K562 (cell line): ENCODE measurements around the gene SLC25A45. TPM values are rescaled to one million over a fixed set of nuclear protein-coding genes. Genes with fewer than 3 reads are reported as not detected.

Experiments used
- BMI1 ChIP-seq: fragments of 150-350 bp; IDR thresholded peaks from 2 replicates; pipeline ENCODE4 v1.6.1; 2014; ENCODE audit warnings: low read length
- CBX5 ChIP-seq: IDR thresholded peaks from 2 replicates; pipeline ENCODE4 v1.6.1; 2014; ENCODE audit warnings: low read depth, borderline replicate concordance
- CCNT2 ChIP-seq: IDR thresholded peaks from 2 replicates; pipeline ENCODE4 v1.6.1; 2011; ENCODE audit warnings: borderline replicate concordance, low read depth, mild to moderate bottlenecking, moderate library complexity, mixed read lengths, low read length; ENCODE audit not compliant: insufficient read length; ENCODE audit errors: extremely low read depth
- KAT7 ChIP-seq: sonication (generic); formaldehyde crosslinking; IDR thresholded peaks from 2 replicates; pipeline ENCODE4 v1.8.0; 2022; ENCODE audit warnings: missing genetic modification reagents, mild to moderate bottlenecking, borderline replicate concordance
- MIER1 ChIP-seq: fragments of 450-650 bp; IDR thresholded peaks from 2 replicates; pipeline ENCODE4 v1.6.1; 2016; ENCODE audit warnings: antibody characterized with exemption, mild to moderate bottlenecking, low read depth
- MTA1 ChIP-seq: fragments of 450-650 bp; IDR thresholded peaks from 2 replicates; pipeline ENCODE4 v1.6.1; 2017; ENCODE audit warnings: borderline replicate concordance
- NR3C1 ChIP-seq: sonication (generic); formaldehyde crosslinking; IDR thresholded peaks from 2 replicates; pipeline ENCODE4 v1.8.1; 2022; ENCODE audit warnings: missing genetic modification reagents
- PATZ1 ChIP-seq: fragments of 250-450 bp; sonication (Bioruptor Pico); IDR thresholded peaks from 2 replicates; pipeline ENCODE4 v1.5.0; 2020; ENCODE audit warnings: mild to moderate bottlenecking, borderline replicate concordance
- RBM15 ChIP-seq: fragments of 200-400 bp; formaldehyde crosslinking; IDR thresholded peaks from 2 replicates; pipeline ENCODE4 v1.6.1; 2018; ENCODE audit warnings: mild to moderate bottlenecking, low read length, moderate library complexity; ENCODE audit not compliant: insufficient read depth
- STAG1 ChIP-seq: sonication (generic); formaldehyde crosslinking; IDR thresholded peaks from 2 replicates; pipeline ENCODE4 v1.5.0; 2020; ENCODE audit warnings: missing genetic modification reagents, borderline replicate concordance
- TEAD2 ChIP-seq: fragments of 450-650 bp; IDR thresholded peaks from 2 replicates; pipeline ENCODE4 v1.6.1; 2016; ENCODE audit warnings: missing genetic modification characterization, control low read depth, missing compliant biosample characterization
- U2AF1 ChIP-seq: fragments of 200-400 bp; formaldehyde crosslinking; optimal IDR thresholded peaks from 2 replicates; pipeline ENCODE3; 2017; ENCODE audit warnings: mild to moderate bottlenecking, low read depth, low read length, moderate library complexity
- ZNF12 ChIP-seq: sonication (generic); formaldehyde crosslinking; IDR thresholded peaks from 2 replicates; pipeline ENCODE4 v1.4.0; 2020; ENCODE audit warnings: mild to moderate bottlenecking, missing genetic modification reagents
- ZNF133 ChIP-seq: fragments of 250-450 bp; sonication (Bioruptor Pico); IDR thresholded peaks from 2 replicates; pipeline ENCODE4 v1.4.0; 2020; ENCODE audit warnings: mild to moderate bottlenecking
- ZNF134 ChIP-seq: fragments of 250-450 bp; sonication (Bioruptor Pico); conservative IDR thresholded peaks from 2 replicates; pipeline ENCODE4 v1.4.0; 2020
- ZNF23 ChIP-seq: fragments of 250-450 bp; sonication (Bioruptor Pico); IDR thresholded peaks from 2 replicates; pipeline ENCODE4 v1.4.0; 2020; ENCODE audit warnings: mild to moderate bottlenecking
- ZNF431 ChIP-seq: sonication (generic); formaldehyde crosslinking; IDR thresholded peaks from 2 replicates; pipeline ENCODE4 v1.8.0; 2022; ENCODE audit warnings: mild to moderate bottlenecking, missing genetic modification reagents
- ZNF436 ChIP-seq: fragments of 250-450, 450-650 bp; sonication (Bioruptor Pico); formaldehyde crosslinking; IDR thresholded peaks from 2 replicates; pipeline ENCODE4 v1.7.0; 2020; ENCODE audit warnings: mild to moderate bottlenecking
- ZNF766 ChIP-seq: fragments of 200-800 bp; sonication (Bioruptor generic); conservative IDR thresholded peaks from 2 replicates; pipeline ENCODE4 v1.6.1; 2016; ENCODE audit warnings: missing genetic modification characterization, missing compliant biosample characterization
- ZNF79 ChIP-seq: fragments of 250-450 bp; sonication (Bioruptor Pico); IDR thresholded peaks from 2 replicates; pipeline ENCODE4 v1.4.0; 2020; ENCODE audit warnings: low read depth, mild to moderate bottlenecking, moderate library complexity
- polyA plus RNA-seq, 8 experiments: library from polyadenylated mRNA; depleted of rRNA in 4 of 8; stranded (reverse) in 5 of 8; unstranded in 3 of 8; fragments of >200 nt; fragmentation: Nextera tagmentation in 2 of 8; fragmentation: Illumina TruSeq in 1 of 8; extraction: Ambion mirVana in 2 of 8; extraction: Trizol in 1 of 8; gene quantifications; 2 replicates each; pipeline versions ENCODE4 v1.2.1 to v1.2.3, GENCODE V29; 2011 to 2014; ENCODE audit warnings: inconsistent platforms in 1 of 8, missing spikeins in 1 of 8
- total RNA-seq, 7 experiments: library from RNA; depleted of rRNA in 6 of 7; stranded (reverse); fragments of >200 nt in 6 of 7; fragmentation: Illumina TruSeq in 2 of 7; extraction: Trizol in 2 of 7; gene quantifications; 2 replicates each; pipeline versions ENCODE4 v1.2.1 to v1.2.3, GENCODE V29; 2011 to 2021; ENCODE audit warnings: low replicate concordance in 1 of 7
- TF ChIP-seq, protein P1 (sequence below): fragments of 250-450 bp; sonication (Bioruptor Pico); IDR thresholded peaks from 2 replicates; pipeline ENCODE4 v1.5.0; 2020; ENCODE audit warnings: mild to moderate bottlenecking
- TF ChIP-seq, protein P2 (sequence below): sonication (generic); formaldehyde crosslinking; IDR thresholded peaks from 2 replicates; pipeline ENCODE4 v1.4.0; 2020; ENCODE audit warnings: mild to moderate bottlenecking, missing genetic modification reagents

Gene SLC25A45
- total and polyA plus RNA-seq, 9 of the 15 experiments (the other 6 are each of a cell fraction or from before 2014, with no cell fraction given): 0.15 to 2.3 (median 0.68) TPM

- TF ChIP-seq CBX5: no peak
- TF ChIP-seq MTA1: 0 out of 2 replicates have a peak, but pooled peaks have one; percentile 11
- TF ChIP-seq STAG1 (CRISPR knock-in tag): no peak
- no peak for TF ChIP-seq MIER1
- TF ChIP-seq ZNF766 (CRISPR knock-in tag): no peak
- 0 out of 2 replicates have a peak, but pooled peaks have one; percentile 48 for TF ChIP-seq PATZ1 (CRISPR knock-in tag)
- TF ChIP-seq KAT7: peak; percentile 79; the same call in 1 of the 2 replicates
- no peak for TF ChIP-seq TEAD2
- TF ChIP-seq ZNF431 (CRISPR knock-in tag): no peak
- peak; percentile 28 for TF ChIP-seq CCNT2
- TF ChIP-seq ZNF12 (CRISPR knock-in tag): no peak
- TF ChIP-seq, protein P1, sequence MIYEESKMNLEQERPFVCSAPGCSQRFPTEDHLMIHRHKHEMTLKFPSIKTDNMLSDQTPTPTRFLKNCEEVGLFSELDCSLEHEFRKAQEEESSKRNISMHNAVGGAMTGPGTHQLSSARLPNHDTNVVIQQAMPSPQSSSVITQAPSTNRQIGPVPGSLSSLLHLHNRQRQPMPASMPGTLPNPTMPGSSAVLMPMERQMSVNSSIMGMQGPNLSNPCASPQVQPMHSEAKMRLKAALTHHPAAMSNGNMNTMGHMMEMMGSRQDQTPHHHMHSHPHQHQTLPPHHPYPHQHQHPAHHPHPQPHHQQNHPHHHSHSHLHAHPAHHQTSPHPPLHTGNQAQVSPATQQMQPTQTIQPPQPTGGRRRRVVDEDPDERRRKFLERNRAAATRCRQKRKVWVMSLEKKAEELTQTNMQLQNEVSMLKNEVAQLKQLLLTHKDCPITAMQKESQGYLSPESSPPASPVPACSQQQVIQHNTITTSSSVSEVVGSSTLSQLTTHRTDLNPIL (CRISPR knock-in tag): 0 out of 2 replicates have a peak, but pooled peaks have one; percentile 25
- no peak for TF ChIP-seq U2AF1
- TF ChIP-seq BMI1: no peak
- no peak for TF ChIP-seq NR3C1 (CRISPR knock-in tag)
- peak; percentile 9; the same call in 1 of the 2 replicates for TF ChIP-seq ZNF23
- no peak for TF ChIP-seq ZNF436 (CRISPR knock-in tag)
- no peak for TF ChIP-seq ZNF79 (CRISPR knock-in tag)
- TF ChIP-seq, protein P2, sequence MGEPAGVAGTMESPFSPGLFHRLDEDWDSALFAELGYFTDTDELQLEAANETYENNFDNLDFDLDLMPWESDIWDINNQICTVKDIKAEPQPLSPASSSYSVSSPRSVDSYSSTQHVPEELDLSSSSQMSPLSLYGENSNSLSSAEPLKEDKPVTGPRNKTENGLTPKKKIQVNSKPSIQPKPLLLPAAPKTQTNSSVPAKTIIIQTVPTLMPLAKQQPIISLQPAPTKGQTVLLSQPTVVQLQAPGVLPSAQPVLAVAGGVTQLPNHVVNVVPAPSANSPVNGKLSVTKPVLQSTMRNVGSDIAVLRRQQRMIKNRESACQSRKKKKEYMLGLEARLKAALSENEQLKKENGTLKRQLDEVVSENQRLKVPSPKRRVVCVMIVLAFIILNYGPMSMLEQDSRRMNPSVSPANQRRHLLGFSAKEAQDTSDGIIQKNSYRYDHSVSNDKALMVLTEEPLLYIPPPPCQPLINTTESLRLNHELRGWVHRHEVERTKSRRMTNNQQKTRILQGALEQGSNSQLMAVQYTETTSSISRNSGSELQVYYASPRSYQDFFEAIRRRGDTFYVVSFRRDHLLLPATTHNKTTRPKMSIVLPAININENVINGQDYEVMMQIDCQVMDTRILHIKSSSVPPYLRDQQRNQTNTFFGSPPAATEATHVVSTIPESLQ (CRISPR knock-in tag): no peak
- TF ChIP-seq ZNF133 (CRISPR knock-in tag): no peak
- 0 out of 2 replicates have a peak, but pooled peaks have one; percentile 48 for TF ChIP-seq ZNF134 (CRISPR knock-in tag)
- TF ChIP-seq RBM15: no peak
Observed at GRCh38 chr11:65420979-65421793, 38.7 kb upstream of the SLC25A45 start (continued).
